PC-9 (cell line): Measurements from ENCODE around the gene WSCD2.

ENCODE experiments used
- CTCF ChIP-seq: fragments of 200-600 bp; sonication (generic); conservative IDR thresholded peaks from 2 replicates; pipeline ENCODE4 v1.6.1; 2017; ENCODE audit warnings: mixed run types, antibody characterized with exemption, mild to moderate bottlenecking, moderate library complexity
- EZH2 ChIP-seq: fragments of 200-600 bp; sonication (generic); IDR thresholded peaks from 2 replicates; pipeline ENCODE4 v1.8.0; 2017; ENCODE audit warnings: antibody characterized with exemption, low read depth

- TF ChIP-seq CTCF (no peak), EZH2 (no peak)
Observed at GRCh38 chr12:108125073-108125472, 4.0 kb upstream of the WSCD2 start.
